IPS-18c (cell line): ENCODE measurements around the gene KAT6B.
"Not testable (repeated sequence)": the region's sequence is repeated elsewhere in the genome, so short reads cannot be mapped to it uniquely, and the experiment has no call there.

ENCODE experiments used
- H3K4me3 ChIP-seq: 2 replicates; pipeline ENCODE4 v1.7.0; 2013; ENCODE audit warnings: low read depth, mild to moderate bottlenecking, low read length, moderate library complexity; ENCODE audit not compliant: insufficient read depth
- H3K9me3 ChIP-seq: one replicate; pipeline ENCODE4 v1.6.1; 2013; ENCODE audit warnings: mild to moderate bottlenecking, low read length, moderate library complexity; ENCODE audit not compliant: control insufficient read depth, insufficient read depth

The KAT6B gene

DNA sequence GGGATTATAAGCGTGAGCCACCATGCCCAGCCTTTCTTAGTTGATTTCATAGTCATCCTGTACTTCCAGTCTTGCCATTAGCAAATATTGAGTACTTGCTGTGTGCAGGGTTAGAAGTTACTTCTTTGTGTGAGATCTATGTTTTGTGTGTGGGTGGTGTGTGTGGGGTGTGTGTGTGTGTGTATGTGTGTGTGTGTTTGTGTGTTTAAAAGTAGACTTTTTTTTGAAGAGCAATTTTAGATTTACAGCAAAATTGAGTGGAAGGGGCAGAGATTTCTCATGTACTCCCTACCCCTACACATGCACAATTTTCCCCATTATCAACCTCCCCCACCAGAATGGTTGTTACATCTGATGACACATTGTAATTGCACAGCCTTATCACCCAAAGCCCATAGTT is 48.2 kb downstream of the KAT6B start:
- no peak overlapping the region for H3K4me3 ChIP-seq
- no peaks in the 10 kb centered on the region for H3K9me3 ChIP-seq

DNA sequence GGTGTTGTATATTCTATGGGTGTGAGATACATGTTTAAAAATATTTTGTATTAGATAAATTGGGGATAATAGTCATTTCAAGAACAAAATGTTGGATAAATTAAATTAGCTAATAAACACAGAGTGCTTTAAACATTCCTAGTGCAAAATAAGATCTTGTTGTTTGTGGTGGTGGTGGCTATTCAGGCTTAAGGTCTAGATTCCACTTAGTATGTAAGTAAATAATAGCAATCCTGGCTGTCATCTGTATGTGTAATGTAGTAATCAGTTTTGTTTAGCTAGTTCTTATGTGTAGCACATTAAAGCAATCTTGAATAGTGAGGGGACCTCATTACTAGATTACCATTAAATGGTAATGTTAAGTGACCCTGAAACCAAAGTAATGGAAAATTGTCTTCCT is 48.7 kb downstream of the KAT6B start:
- no peaks in the 10 kb centered on the region for H3K9me3 ChIP-seq
- H3K4me3 ChIP-seq = no peak overlapping the region

DNA sequence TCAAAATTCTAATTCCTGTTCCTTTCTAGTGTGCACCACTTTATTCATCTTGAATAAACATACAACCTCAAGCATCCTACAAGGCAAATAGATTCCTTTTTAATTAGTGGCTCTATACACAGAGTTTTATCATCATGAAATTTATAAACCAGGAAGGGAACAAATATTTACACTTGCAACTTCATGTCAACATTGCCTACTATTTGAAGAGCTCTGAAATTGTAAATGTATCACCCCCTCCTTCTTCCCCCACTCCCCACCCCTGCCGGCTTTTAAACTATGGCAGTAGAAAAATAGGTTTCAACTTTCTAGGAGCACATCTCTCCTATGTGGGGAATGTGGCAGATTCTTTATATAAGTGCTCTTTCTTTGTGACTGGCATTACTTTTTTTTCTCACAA is 49.6 kb downstream of the KAT6B start:
- Histone ChIP-seq H3K4me3 (no peak overlapping the region), H3K9me3 (no peaks in the 10 kb centered on the region)

DNA sequence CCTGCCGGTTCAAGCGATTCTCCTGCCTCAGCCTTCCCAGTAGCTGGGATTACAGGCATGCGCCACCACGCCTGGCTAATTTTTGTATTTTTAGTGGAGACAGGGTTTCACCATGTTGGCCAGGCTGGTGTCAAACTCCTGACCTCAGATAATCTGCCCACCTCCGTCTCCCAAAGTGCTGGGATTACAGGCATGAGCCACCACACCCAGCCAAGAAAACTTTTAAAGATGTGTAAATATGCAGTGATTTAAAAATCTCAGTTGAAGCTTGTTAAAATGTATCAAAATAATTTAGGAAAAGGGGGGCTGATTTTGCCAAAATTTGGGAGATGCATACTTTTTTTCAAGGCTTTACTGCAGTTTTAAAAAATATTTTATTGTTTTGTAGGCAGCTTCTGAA is 50.7 kb downstream of the KAT6B start:
- H3K4me3 ChIP-seq, H3K9me3 ChIP-seq: not testable (repeated sequence)

DNA sequence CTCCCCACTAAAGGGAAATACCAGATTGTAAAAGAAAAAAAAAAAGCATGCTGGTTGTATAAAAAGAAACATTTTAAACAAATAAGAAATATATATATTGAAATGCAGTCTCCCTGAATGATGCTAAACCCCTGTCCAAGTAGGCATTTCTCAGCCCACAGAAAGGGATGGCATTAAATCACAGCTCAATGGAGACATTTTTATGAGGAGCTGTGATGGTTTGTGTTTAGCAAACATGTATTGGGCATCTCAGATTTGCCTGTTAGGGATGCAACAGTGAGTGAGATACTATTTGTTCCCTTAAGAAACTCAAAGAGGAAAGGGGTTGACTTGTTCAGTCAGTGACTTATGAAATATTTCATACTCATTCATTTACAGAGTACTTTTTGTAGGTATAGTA is 51.5 kb downstream of the KAT6B start:
- H3K4me3 ChIP-seq = no peak overlapping the region

DNA sequence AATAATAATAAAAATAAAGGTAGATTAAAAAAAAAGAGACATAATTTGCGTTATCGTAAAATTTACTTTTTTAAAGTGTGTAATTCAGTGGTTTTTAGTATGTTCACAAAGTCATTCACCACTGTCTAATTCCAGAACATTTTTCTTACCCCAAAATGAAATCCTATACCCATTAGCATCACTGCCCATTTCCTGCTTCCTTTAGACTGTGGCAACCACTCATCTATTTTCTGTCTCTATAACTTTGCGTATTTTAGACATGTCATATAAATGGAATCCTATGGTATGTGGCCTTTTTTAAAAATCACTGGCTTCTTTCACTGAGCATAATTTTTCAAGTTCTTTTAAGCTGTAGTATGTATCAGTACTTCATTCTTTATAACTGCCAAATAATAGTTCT is 53.6 kb downstream of the KAT6B start:
- no peaks in the 10 kb centered on the region for H3K9me3 ChIP-seq
- no peak overlapping the region for H3K4me3 ChIP-seq

More for the DNA sequence above, 51.5 kb downstream of the KAT6B start:
- H3K9me3 ChIP-seq = no peaks in the 10 kb centered on the region

DNA sequence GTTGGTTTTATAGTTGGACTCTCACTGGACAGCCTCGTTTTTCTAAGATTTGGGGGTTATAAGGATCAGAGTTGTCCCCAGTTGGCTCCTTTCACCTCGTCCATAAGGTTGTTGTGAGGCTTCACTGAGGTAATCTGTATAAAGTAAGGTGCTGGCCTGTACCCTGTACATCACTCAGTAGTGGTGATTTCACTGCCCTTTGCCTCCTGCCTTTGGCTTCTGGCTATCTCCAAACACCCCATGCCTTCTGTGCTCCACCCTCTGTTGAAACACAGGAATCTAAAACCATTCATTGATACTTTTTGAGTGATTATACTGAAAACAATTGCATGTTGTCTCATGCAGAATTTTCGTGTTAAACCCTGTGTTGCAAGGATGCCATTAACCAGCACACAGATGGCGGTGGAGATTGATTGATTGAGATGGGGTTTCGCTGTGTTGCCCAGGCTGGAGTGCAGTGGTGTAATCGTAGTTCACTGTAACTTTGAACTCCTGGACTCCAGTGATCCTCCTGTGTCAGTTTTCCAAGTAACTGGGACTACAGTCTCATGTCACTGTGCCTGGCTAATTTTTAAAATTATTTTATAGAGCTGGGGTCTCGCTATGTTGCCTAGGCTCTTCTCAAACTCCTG is 55.0 kb downstream of the KAT6B start:
- Histone ChIP-seq H3K4me3 (no peak overlapping the region), H3K9me3 (no peaks in the 10 kb centered on the region)

DNA sequence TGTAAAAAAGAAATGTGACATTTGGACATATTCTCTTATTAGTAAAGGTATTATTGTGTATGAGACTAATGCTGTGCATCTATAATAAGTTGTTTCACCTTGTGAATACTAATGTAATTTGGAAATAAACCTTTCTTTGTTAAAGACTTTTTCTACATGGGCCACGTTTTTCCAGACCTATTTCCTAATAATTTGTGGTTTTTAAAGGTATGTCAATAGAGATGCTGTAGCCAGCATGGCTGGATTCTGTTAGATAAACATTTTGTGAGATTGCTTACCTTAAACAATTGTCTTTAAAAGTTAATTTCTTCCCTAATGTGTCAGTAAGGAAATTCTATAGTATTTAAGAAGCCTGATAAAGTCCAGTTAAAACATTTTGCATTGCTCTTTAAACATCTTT is 56.0 kb downstream of the KAT6B start:
- Histone ChIP-seq H3K9me3 (no peaks in the 10 kb centered on the region), H3K4me3 (no peak overlapping the region)

DNA sequence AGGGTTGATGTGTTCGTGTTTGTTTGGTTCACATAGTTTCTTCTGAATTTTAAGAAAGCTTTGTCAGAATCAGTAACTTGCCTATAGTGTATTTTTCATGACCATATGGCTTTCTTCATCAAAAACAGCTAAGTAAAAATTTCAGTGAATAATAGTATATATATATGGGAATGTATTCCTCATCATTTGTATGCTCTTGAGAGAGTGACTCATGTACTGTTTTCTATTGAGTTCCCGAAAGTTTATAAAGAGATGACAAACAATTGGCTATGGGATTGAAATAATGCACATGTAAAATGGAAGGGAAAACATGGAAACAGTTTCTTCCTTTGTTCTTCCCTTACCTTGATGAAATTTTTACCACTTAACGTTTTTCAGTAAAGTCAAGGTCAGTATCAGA is 56.4 kb downstream of the KAT6B start:
- Histone ChIP-seq H3K4me3 (no peak overlapping the region), H3K9me3 (no peaks in the 10 kb centered on the region)

DNA sequence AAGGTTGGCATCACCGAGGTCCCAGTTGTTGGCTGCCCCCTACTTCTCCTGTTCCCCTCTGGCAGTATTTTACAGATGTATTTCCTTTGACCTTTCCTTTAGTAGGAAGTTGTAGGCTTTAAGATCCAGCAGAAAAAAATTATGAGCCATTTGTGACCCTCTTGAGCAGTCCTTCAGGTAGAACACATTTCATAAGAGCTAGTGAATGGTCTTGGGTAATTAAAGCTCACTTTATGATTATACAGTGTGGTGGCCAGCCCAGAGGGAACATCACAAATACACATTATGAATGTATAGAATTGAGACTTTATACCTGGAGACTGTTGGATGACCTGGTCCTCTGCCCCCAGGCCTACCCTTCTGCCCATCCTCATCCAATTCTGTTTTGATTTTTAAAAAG is 57.0 kb downstream of the KAT6B start:
- no peak overlapping the region for H3K4me3 ChIP-seq
- H3K9me3 ChIP-seq = no peaks in the 10 kb centered on the region

DNA sequence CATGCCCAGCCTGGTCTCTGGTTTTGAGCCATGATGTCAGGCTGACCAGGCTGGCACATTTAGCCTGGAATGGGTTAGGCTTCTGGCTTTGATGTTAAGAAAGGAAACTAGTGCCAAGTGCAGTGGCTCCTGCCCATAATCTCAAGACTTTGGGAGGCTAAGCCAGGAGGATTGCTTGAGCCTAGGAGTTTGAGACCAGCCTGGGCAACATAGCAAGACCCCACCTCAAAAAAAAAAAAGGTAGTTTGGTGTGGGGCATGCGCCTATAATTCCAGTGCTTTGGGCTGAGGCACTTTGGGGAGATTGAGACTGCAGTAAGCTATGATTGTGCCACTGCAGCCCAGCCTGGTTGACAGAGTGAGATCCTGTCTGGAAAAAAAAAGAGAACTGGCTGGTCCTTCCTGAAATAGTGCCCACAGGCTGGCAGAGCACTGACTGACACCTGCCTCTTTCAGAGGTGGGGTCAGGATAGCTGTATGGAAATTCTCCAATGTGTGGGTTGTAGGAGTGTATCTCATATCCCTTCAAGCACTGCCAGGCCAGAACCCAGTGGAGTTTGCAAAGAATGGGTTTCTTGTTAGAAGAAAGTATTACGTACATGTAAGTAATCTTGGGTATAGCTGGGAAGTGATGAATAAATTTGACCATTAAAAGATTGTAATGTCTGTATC is 61.3 kb downstream of the KAT6B start:
- Histone ChIP-seq H3K4me3 (no peak overlapping the region), H3K9me3 (no peaks in the 10 kb centered on the region)

DNA sequence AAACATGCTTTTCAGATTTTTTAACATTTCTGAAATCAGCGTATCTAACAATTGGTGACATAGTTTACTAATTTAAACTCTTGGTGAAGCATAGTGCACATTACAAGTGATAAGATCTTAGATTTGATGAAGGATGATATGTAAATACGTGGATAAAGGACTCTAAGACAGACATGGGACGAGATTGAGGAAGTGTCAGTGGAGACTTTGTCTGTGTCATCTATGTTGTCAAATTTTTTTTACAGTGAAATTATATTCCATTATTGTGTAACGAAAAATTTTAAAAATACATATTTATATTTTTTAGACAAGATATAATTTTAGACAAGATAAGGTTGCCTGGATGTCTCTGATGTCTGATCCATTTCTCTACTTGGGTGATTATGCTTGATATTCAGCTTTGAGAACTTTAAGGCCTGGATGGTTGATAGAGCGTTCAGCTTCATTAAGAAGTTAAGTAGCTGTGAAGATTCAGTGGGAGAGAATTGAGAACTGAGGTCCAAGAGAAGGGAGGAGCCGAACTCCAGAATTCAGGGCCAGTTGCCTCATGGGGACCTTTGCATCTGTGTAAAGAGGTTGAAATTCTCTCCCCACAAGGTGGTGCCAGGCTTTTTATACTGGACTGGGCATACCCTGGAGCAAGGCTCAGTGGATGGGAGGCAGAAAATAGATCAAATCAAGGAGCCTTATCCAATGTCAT is 62.7 kb downstream of the KAT6B start:
- Histone ChIP-seq H3K4me3 (no peak overlapping the region), H3K9me3 (no peaks in the 10 kb centered on the region)

DNA sequence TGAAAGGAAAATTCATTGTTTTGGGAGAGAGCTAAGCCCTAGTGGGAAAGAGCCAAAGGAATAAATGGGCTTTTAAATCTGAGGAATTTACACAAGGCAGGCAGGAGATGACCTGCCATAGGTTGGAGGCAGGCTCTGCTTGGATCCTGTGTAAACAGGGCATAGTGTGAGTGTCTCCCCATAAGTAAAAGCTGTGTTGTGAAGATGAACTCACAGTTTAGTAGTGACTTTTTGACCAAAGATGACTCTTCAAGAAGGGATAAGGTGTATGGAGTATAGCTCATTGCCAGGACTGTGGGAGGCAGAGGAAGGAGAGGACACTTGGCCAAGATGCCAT is 63.2 kb downstream of the KAT6B start:
- H3K4me3 ChIP-seq = no peak overlapping the region

DNA sequence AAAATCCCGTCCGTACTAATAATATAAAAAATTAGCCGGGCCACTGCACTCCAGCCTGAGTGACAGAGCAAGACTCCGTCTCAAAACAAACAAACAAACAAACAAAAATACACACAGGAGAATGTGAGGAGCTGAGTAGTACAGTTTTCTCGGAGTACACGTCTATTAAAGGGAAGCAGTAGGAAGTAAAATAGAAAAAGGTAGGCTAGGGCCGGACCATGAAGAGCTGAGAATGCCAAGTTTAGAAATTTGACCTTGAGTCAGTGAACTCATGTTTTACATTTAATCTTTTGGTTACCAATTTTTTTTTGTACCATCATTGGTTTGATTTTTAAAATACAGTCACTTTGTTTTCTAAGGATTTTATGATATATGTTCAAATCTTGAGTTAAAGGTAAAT is 64.1 kb downstream of the KAT6B start:
- Histone ChIP-seq H3K4me3 (no peak overlapping the region), H3K9me3 (no peaks in the 10 kb centered on the region)

More for the DNA sequence above, 63.2 kb downstream of the KAT6B start:
- H3K9me3 ChIP-seq = no peaks in the 10 kb centered on the region

DNA sequence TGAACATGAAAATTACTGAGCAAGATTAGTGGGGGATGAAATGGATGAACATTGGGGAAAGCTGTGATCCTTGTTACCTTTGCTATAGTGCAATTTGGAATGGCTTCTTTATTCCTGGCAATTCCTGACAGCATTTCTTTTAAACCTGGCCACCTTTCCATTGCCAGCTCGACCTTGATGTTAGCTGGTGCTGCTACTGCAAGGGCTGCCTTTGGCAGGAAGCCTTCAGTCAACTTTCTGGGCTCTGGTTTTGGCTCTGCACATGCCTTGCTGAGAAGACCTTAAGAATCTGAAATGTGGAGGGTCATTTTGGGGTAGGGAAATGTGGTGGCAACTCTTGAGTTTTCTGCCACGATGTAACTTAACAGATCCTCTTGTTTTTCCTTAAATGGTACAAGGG is 64.7 kb downstream of the KAT6B start:
- H3K4me3 ChIP-seq = no peak overlapping the region

DNA sequence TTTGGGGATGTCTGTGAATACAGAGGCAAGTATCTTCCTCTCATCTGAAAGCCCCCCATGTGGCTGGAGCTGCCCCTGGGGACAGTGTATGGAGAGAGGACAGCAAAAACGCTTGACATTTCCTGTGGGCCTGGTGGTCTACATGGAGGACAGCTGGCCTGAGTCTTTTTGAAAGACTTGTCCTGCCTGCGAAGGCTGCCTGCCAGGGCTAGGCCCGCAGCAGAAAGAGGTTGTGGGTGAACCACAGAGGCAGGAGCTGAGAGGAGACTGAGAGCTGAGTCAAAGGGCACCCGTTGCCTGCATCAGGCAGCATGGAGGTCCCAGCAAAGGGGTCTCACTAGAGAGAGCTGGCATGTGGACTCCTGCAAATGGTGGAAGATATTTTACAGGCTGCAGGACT is 66.4 kb downstream of the KAT6B start:
- Histone ChIP-seq H3K4me3 (no peak overlapping the region), H3K9me3 (no peaks in the 10 kb centered on the region)

More for the DNA sequence above, 64.7 kb downstream of the KAT6B start:
- H3K9me3 ChIP-seq = no peaks in the 10 kb centered on the region

DNA sequence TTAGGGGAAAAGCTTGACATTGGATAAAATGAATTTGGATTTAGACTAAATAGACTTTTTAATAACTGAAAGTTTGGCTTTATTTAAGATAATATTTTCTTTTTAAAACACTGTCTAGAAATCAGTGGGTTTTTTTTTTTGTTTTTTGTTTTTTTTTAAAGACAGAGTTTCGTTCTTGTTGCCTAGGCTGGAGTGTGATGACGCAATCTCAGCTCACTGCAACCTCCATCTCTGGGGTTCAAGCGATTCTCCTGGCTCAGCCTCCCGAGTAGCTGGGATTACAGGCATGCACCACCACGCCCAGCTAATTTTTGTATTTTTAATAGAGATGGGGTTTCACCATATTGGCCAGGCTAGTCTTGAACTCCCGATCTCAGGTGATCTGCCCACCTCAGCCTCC is 66.9 kb downstream of the KAT6B start:
- not testable (repeated sequence) for H3K4me3 ChIP-seq, H3K9me3 ChIP-seq

DNA sequence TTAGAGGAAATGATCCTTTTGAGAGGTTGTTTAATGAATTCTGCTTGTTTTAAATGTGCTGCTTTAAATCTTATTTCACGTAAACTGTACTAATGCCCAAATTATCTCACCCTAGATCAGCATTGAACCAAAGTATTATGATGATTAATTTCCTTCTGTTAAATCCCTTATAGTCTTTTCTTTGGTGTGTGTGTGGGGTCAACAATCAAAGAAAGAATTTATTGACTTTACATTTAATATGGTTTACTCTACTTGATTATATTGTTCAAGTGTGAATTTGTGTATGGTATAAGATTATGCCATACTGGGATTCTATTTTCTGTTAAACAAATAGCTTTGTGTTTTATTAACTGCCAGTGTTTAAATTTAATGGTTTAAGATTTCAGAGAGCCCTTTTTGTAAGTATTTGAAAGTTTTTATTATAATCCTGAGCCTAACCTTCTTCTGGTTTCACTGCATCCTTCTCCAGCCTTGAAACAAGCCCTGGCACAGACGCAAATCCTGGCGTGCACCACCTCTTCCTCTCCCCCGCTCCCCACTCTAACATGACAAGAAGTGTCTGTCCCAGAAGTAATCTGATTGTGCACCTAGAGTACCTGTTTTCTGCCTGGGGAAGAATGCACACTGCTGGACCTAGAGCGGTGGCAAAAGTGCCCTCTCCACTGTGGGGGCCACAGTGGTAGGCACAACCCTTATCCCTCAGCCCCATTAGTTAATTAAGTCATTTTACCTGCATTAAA is 70.6 kb downstream of the KAT6B start:
- Histone ChIP-seq H3K9me3 (no peaks in the 10 kb centered on the region), H3K4me3 (no peak overlapping the region)
